ENCODE results near the gene ZFP92.

The ZFP92 gene

DNA sequence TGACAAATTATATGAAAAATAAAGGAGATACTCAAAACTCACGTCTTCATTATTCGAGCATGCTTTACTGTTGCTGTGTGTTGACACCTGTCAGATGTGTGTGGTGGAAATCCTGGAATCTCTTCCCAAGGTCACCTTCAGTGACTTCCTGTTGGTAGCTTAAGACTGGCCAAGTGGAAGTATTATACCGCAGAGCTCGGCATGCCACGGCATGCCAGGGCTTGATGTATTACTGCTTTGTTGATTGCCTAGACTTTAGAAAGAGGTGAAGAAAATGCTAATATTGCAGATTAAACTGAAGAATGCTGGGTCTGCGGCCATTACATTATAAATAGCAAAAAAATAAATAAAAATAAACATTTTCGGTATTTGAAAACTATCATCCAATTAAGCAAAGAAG lies 30.0 kb downstream of the ZFP92 start:
- DNase-seq: no peak

DNA sequence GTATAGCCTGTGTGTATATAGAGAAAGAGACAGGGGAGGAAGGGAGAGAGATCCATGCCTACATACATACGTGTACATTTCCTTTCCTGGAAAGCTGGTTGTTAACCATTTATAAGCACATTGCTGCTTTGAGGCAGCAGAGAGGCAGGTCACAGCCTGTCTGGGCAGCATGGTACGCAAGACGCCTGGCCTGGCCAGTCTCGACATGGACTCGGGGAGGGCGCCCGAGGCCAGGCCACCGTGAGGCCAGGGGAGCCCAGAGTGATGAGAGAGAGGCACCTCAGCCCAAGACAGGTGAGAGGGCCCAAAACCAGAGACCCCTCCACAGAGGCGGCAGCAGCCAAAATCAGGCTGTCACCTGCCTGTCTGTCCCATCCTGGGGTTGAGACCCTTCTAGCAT lies 30.7 kb downstream of the ZFP92 start:
- DNase-seq: no peak

DNA sequence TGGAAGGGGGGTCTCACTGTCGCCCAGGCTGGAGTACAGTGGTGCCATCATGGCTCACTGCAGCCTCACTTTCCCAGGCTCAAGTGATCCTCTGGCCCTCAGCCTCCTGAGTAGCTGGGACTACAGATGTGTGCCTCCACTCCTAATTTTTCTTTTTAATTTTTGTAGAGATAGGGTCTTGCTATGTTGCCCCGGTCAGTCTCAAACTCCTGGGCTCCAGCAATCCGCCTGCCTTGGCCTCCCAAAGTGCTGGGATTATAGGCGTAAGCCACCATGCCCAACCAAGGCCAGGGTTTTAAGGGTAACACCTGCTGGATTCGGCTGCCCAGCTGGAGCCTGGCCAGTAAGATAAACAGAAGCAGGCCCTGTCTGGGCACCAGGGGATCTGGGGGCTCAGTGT lies 31.2 kb downstream of the ZFP92 start:
- no peak for DNase-seq

DNA sequence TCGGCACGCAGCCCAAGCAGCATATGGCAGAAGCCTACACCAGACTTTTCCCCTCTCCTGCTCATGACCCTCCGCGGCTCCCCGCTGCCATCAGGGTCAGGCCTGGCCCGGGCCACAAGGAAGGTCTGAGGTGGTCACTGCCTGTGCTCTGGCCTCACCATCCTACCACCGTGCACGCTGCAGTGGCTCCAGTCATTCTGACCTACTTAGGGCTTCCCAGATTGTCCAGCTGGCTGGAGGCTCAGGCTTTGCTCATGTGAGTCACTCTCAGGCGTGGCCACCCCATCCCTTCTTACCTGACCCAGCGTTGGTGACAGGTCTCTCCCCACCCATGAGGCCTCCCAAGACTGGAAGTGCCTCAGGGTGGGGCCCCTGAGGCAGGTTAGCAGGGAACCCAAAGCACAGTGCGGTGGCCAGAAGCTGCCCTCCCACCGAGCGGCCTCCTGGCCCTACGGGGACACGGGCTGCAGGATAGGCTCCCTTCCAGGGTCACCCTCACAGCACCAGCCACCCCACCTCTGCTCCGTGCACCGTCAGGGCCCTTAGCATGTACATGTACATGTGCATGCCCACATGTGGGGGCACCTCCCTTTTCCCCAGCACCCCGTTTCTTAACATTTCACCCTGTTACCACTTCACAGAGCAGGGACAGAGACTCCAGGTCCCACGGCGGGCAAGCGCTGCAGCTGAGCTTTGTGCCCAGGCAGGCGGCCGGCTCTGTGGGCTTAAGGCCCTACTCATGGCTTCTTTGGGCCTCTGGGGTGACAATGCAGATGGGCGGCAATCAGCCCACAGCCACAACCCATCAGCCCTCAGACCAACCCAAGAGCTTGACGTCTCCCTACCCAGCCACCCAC lies 32.4 kb downstream of the ZFP92 start:
- DNase-seq: no peak

DNA sequence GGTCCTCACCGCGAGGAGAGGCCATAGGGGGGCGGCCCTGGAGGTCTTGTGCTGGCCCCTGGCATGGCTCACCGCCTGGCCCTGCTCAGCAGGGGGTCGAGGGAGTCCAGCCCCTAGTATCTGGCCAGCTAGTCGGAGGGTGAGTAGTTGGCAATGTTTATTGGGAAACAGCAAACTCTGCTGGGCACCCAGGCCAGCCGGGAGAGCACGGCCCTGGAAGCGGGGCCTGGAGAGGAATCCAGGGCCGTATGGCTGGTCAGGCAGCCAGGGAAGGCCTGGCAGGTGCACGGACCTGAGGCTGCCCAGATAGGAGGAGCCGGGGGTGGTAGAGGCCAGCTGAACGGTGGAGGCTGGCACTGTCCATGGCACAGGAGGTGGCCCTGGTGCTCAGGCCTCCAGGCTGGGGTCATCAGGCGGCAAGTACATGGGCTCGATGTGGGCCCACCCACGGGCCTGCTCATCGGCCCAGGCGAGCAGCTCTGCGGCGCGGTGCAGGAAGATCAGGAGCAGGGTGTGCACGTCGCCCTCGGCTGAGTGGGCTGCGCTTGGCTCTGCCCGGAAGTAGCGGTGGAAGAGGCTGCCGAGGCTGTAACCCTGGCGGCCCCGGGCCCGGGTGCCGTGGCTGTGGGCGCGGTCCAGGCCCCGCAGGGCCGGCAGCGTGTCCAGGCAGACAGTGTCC lies 33.2 kb downstream of the ZFP92 start:
- no peak for DNase-seq

DNA sequence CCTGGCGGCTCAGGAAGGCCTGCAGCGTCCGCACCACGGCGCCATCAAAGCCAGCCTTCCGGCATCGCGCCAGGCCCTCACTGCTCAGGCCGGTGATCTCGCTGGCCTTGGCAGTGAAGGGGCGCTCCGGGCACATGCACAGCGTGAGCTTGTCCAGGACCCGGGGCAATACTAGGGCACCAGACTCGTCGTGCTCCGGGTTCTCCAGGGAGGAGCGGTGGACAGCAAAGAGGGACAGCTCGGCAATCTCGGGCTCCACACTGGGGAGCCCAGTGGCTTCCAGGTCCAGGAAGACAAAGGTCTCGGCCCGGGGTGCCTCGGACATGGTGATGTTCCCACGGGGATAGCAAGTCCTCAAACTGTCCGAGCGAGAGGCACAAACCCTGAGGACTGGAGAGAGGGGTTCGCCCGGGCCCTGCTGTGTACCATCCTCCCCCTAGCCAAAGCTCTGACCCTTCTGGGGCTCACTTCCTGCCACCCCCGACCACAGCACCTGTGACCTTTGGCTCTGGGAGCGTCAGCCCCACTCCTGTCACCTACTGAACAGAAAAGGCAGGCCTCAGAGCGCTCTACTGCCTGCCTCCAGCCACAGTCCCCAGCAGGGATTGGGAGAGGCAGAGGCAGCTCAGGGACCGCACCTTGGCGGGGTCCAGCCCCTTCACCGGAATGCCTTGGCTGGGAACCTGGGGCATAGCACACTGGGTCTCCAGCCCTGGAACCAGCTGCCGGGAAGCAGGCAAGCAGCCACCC lies 34.0 kb downstream of the ZFP92 start:
- no peak for DNase-seq

DNA sequence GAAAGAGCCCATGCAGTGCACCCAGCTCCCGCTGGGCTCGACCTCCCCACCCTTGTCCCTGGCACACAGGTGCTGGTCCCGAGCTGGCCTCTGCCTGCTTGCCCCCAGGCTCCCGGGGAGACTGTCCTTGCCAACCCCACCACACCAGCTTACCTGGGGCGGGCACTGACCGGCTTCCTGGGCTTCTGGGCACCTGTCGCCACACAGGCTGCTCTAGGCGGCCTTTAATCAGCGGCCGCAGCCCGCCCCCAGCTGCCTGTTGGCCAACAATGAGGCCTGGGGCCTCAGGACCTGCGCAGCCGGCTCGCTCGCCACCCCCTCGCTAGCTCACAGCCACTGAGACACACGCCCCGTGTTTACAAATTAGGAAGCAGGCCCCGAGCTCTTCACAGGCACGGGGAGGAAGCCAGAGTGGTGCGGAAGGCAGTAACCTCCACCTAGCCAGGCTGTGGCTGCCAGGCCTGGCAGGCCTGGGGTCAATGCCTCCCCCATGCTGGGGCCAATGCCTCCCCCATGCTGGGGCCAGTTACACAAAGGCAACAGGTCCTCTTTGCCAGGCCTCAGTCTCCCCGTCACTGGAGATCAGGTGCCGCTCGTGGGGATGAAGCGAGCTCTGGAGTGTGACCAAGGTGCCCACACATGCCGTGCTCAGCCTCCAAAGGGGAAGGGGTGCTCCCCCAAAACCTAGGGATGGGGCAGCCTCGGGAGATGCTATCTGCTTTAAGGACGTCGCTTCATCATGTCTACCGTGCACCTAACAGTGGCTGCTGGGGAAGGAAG lies 34.8 kb downstream of the ZFP92 start, which contains the start of gene TREX2:
Gene TREX2, minus strand, starts transcription at position 201 of the 780 bp plus-strand sequence. CDS start 626 bp downstream, outside the sequence.
- no peak for DNase-seq

DNA sequence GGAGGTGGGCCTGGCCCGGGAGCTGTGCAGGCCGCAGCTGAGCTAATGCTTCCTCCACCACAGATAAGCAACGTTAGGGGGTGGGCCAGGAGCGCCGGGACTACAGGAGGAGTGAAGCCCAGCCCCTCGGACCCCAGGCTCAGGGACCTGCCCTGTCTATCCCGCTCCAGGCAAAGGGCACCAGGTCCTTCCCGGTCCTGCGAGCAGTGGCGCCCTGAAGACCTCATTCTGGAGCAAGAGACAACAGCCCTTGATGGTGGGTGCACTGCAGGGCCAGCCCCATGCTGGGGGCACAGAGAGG lies 35.3 kb downstream of the ZFP92 start:
- no peak for DNase-seq

DNA sequence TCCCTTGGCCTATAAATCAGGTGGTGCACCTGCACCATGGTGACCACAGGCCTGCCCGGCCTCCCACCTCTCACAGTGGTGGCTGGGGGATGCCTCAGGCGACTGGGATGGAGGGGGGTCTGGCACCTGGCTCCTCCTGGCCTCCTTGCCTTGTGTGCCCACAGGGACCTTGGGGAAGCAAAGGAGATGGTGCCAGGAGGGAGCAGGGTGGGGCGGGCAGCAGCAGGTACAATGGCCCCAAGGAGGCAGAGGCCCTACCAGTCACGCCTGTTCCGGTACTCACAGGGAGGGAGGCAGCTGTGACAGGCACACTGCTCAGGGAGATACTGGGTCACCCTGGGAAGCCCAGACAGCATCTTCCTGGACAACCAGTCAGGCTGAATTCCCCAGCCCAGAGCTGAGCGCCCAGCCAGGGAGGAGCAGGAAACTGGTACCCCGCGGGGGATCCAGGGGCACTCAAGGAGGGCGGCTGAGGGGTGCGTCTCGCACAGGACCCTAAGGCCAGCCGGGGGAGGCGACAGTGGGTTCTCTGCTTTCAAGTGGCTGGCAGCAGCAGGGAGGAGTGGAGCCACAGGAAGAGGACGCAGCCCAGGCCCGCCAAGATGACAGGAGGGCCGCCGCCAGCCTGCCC lies 35.8 kb downstream of the ZFP92 start:
- DNase-seq: no peak

DNA sequence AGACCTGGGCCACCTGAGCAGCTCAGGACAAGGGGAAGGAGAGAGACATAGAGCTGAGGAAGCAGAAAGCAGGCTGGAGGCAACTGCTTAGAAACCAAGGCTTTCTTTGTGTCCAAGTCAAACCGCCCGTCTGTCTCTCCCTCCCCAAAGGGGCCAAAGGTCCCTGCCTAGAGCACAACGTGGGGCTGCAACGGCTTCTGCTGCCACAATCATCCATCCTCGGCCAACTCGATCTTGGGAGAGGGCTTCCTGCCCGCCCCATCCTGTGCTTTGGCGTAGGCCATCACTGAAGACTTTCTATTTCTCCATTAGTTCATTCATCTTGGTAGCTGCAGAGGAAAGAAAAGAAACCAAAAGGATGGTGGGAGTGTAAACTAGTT lies 36.3 kb downstream of the ZFP92 start:
- no peak for DNase-seq

DNA sequence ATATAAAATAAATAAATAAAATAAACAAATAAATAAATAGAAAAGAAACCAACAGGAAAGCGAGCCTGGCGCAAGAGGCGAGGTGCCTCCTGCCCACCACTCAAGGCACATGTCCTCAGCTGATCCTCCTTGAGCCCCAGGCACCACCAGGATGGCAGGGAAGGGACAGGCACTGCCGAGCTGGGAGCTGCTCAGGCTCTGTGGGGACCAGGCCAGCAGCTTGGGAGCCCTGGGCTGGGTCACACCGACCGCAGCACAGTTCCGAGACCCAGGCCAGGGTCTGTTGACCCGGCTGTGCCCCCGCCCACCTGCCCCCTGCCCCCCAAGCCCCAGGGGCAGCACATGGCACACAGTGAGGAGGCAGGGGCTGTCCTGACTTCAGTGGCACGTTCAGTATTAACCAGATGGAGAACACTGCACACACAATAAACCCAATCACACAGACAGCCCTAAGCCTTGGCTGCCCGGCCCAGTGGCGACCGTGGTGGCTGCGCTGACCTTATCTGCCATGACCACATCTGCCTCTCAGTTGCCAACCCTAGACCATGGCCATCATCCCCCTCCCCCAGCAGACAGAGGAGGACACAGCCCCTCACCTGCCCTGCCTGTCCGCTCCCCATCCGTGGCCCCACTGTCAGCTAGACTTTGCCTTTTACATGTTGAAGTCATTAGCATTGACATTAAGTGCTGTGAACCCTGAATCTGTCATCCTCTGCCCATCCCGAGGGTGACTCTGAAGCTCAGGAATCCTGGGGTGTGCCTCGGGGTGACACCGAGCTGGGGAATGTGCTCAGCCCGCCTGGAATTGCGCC lies 37.5 kb downstream of the ZFP92 start:
- no peak for DNase-seq

DNA sequence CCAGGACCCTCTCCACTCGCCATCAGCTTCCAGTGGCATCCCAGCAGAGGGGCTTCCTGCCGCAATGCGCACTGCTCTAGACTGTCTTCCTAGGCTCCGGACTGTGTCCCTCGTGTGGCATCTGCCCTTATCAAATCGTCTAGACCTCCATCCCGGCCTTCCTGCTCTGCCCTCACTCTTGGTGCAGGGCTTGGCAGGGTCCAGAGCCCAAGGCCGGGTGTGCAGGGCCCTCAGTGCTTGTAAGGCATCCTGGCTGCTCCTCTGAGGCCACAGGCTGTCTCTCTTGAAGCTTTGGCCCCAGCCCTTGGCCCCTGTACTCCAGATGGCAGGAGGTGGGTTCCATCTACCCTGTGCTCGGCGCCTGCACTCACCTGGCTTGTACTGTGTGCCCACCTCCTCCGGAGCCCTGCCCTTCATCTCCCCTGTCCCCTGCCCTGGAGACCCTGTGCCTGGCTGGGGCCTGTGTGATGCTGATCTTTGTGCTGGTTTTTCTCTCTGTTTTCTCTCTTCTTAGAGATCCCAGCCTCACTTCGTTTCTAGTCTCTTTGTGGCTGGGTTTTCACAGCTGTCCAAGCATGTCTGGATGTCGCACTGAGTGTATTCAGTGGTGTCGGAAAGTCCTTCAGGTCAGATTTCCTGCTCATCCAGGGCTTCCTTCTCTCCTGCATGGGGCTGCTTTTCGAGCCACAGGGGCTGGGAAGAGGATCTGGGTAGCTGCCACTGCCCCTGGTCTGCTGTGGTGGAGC lies 38.3 kb downstream of the ZFP92 start:
- DNase-seq: no peak

DNA sequence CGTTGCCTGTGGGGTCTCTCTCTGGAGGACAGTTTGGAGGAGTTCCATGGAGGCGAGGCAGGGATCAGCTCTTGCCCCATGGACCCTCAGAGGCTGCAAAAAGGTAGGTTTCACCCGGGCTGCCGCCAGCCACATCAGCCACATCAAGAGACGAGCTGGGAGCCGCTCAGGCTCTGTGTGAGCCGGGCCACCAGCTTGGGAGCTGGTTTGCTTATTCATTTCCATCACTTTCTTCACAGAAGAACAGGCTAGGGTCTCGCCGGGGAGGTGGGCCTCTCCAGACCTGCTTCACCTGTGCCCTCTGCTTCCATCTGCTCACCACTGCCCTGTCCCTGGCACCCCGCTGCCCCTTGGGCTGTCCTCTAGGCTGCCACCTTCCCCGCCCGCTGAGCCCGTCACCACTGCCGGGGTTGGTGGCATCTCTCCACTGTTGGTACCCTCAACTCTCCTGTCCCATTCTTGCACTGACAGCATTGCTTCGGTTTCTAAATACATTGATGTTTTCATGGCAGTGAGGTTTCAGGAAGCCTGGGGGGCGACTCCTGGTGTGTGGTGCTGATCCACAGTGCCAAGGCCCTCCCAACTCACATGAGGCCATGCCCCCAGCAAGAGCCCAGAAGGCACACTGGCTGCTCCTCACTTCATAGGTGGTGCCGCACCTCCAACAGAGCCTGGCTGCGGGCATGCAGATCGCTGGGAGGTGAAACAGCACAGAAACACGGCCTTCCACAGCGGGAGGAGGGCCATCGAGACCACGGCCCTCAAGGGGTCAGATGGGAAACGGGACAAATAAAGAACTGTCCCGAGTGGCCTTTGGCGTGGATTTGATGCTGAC lies 39.1 kb downstream of the ZFP92 start:
- DNase-seq: no peak

DNA sequence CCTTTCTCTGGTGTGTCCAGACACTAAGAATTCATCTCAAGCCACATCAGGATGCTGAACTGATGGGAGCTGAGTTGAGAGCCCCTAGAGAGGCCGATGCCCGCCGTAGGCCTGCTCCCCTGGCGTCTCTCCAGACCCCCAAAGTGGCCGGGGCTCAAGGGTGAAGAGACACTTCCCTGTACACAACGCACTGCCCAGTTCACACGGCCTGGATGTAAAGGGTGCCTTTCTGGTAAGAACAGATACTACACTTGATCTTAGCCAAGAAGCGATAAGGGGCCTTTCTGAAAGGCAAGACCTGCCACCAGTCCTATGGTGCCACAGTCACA lies 39.6 kb downstream of the ZFP92 start:
- no peak for DNase-seq

DNA sequence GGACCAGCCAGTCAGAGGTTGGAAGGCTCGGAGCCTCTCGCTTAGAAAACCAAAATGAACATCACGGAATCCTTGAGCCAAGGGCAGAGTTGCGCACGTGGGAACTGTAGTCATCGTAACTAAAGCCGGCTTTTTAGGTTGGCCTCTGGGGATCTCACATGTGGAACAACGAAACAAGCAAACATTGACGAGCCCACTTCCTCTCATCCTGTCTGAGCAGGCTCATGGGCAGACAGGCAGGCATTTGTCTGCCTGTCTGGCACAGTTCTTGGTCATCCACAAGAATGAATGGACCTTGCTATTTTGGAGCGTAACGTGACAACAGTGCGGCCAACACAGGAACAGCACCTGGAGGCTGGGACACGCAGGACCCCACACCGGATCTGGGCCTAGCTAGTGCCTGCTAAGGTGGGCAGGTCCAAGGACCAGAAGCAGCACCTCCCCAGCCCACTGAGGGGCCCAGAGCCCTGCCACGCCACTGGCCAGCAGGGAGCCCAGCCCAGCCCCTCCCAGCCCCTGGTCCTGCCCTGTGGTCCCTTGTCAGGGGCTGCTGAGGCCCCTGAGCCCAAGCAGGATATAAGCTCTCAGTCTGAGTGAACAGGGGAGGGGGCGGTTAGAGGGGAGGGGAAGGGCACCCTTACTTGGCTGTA lies 43.8 kb downstream of the ZFP92 start:
- DNase-seq: no peak

DNA sequence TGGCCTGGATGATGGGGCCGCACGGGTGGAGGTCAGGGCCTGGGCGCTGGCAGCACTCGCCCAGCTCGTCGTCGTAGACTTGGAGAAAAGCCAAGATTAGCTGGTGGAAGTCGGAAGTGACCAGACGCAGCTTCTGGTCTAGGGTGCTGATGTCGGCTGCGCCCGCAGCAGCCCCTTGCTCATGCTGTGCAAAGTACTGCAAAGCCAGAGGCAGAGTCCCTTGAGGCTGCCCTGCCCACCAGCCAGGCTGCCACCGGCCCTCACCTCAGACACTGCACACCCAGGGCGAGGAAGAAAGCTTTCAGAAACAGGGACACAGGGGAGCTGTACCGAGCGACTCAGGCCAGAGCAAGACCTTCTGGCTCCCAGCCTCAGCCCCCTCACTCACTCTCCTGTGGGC lies 44.3 kb downstream of the ZFP92 start:
- DNase-seq: no peak

DNA sequence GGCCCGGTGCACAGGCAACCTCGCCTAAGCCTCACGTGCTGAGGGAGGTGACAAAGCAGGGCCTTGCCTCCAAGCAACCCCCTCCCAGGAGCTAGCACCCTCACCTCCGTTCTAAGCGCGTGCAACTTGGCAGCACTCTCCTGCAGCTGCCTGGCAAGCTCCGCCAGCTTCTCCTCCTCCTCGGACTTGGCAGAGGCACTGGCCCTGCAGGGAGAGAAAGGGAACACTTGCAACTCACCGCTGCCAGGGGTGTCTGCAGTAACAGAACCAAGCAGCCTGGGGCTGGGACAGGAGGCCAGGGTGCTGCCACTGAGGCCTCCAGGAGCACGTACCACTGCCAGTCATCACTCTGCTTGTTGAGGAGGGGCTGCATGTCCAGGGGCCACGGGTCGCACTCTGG lies 44.9 kb downstream of the ZFP92 start:
- peak; percentile 26 for DNase-seq

DNA sequence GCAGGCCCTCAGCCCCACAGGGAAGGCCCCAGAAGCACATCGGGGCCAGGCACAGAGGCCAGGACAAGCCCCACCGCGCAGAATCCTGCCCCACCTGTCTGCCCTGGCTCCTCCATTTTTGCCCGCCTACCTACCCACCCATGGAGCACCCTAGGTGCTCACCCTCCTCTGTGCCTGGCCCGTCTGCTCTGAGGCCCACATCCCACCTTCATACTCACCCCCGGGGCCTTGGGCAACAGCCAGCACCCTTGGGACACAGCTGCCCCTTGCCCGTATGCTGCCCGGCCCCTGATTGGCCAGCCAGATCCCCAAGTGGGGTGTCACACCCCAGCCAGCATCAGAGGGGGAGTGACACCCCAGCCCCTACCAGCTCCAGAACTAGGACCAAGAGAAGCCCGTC lies 45.4 kb downstream of the ZFP92 start:
- no peak for DNase-seq

DNA sequence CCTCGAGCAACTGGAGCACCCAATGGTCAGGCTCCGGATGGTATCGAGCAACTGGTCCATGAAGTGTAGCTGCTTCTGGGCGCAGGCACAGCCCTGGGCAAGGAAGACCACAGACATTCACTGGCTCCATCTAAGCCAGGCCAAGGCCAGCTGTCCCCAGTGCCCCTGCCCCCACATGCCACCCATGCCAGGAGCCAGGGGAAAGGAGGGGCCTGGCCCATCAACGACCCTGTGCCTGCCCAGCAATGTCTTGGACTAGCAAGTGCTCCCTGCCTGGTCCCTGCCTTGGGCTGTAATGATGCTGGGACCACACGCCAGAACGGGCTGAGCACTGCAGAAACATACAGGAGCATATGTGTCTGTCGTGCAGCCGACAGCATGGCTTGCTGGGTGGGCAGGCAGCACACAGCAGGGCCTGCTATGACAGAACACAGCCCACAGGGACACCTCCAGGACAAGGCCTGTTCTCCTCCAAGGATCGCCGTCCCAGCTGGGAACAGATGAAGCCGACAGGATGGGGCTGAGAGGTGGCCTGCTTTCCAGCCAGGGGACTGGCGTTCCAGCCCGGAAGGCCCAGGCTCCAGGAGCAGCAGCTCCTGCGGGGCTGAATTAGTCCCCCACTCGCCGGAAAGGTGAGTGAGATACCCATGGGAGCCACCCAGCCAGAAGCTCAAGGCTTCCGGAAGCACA lies 46.0 kb downstream of the ZFP92 start:
- no peak for DNase-seq
